GM21390 (cell line): ENCODE results near the gene DCLK3.

Source experiments
- ATAC-seq: cut with Tn5 transposase; IDR thresholded peaks from one replicate; pipeline ENCODE4 v1.9.1; 2021; ENCODE audit not compliant: unreplicated experiment

DCLK3 gene, protein sequence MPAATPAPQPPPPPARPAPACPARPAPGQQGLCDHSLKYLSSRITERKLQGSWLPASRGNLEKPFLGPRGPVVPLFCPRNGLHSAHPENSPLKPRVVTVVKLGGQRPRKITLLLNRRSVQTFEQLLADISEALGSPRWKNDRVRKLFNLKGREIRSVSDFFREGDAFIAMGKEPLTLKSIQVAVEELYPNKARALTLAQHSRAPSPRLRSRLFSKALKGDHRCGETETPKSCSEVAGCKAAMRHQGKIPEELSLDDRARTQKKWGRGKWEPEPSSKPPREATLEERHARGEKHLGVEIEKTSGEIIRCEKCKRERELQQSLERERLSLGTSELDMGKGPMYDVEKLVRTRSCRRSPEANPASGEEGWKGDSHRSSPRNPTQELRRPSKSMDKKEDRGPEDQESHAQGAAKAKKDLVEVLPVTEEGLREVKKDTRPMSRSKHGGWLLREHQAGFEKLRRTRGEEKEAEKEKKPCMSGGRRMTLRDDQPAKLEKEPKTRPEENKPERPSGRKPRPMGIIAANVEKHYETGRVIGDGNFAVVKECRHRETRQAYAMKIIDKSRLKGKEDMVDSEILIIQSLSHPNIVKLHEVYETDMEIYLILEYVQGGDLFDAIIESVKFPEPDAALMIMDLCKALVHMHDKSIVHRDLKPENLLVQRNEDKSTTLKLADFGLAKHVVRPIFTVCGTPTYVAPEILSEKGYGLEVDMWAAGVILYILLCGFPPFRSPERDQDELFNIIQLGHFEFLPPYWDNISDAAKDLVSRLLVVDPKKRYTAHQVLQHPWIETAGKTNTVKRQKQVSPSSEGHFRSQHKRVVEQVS

DNA sequence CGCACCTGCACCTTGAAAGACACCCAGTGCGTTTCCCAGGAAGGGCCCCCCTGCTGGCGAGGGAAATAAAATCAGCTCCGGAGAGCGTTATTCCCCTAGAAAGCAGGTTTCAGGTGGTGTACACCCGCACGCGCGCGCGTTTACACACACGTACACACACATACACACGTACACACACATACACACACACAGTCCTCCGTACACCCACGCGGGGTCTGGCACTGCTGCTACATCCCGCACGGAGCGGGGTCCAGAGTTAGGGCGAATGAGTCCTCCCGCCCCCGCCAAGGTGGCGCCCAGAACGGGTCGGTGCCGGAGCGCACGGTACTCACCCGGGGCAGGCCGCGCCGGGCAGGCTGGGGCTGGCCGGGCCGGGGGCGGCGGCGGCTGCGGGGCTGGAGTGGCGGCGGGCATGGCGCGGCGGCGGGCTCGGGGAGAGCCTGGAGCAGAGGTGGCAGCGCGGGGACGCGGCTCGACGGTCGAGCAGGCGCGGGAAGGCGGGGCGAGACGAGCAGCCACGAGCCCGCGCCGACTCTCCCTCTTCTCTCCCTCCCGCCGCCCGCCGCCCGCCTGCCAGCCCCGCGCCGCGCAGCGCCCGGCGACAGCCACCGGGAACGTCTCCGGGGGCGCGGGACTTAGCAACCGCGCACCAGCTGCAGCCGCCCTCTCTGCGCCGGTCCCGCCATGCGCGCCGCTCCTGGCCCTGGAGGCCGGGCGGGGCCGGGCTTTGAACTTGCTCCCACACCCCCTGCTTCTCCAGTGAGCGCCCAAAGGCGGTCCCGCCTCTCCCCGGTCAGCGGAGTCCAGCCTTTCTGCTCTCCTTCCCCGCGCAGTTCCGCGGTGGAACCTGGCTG, at the start of gene DCLK3:
DCLK3 (minus strand) TSS at position 704 of the 854 bp plus-strand sequence; CDS start at position 414, 290 bp downstream.
- no peak for ATAC-seq

DNA sequence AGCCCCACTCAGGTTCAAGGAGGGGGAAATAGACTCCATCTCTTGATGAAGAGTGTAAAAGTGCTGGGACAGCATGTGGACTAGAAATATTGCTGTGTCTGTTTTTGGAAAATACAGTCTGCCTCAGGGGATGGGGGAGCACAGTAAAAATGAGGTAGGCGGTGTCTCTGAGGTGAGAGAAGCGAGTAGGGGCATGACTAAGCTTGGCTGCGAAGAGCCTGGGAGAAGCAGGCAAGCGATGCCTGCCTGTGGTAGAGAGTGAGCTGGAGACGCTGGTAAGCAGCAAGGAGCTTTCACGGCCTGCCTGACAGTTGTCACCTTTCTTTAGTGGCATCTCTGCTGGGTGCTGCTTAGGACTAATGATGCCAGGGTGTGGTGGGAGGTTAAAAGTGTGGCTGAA, 49.0 kb upstream of the DCLK3 start:
- no peak for ATAC-seq

DNA sequence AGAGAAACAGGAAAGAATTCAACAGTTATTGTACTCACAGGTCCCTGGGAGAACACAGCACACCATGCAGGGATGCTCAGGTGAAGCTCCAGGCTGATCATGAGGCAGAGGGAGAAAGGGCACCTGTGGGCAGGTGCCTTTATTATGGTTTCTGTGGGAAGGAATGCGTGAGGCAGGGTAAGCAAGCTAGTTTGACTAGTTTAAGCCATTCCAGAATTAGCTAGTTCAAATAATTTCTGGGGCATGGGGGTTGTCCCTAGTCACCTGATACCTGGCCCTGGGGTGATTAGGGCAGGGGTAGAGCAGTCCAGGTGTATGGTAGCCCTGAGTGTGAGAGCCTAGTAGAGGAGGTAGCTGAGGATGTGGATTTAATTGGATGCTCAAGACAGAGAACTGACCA, 47.9 kb upstream of the DCLK3 start:
- no peak for ATAC-seq

DNA sequence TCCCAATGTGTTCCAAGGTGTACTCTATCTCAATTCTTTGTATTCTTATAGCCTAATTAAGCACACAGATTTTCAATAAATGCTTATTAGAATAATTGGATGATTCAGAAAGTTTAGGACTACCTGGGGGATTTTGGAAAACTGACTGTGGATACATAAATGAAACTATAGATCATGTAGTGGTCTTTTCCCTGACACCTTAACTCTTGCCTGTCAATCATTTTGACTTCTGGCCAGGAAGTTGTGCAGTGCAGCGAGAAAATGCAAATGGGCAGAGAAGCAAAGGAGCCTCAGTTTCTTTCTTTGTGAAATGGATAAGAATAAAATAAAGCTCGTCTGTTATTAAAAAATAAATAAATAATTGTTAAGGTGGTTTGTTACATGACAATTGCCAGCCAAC, 47.4 kb upstream of the DCLK3 start:
- no peak for ATAC-seq

DNA sequence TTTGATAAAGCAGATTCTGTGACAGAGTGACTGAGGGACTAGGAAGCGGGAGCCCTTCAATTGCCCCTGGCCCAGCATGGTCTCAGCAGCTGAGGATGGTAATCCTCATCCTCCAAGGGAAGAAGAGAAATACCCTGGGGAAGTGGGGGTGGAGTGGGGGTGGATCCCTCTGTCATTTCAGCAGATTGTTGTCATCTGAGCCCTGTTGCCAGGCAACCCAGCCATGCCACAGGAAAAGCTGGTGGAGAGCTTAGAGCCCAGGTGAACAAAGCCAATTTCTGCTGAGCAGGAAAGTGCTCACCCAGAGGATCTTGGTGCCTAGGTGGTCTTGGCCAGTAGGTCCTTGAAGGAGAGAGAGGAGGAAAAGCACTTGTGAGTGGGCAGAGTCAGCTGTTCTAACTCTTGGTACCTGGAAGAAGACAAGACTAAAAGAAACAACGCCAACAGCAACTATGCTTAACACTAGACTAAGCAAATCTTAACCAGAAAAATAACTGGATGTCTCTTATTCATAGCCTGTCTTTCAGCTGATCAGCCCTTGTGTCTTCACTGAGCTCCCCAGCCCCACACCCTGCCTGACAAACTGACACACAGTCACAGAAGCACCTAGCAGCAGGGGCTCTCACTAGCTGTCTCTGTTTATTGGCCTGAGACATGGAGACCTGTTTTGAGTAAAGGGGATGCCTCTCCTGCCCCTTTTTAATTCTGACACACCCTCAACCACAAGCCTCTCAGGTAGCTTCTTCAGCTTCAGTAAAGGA, 40.1 kb upstream of the DCLK3 start:
- ATAC-seq: no peak

- no peak for ATAC-seq
These were observed 38.9 kb upstream of the DCLK3 start for GRCh38 chr3:36803091-36803791.

DNA sequence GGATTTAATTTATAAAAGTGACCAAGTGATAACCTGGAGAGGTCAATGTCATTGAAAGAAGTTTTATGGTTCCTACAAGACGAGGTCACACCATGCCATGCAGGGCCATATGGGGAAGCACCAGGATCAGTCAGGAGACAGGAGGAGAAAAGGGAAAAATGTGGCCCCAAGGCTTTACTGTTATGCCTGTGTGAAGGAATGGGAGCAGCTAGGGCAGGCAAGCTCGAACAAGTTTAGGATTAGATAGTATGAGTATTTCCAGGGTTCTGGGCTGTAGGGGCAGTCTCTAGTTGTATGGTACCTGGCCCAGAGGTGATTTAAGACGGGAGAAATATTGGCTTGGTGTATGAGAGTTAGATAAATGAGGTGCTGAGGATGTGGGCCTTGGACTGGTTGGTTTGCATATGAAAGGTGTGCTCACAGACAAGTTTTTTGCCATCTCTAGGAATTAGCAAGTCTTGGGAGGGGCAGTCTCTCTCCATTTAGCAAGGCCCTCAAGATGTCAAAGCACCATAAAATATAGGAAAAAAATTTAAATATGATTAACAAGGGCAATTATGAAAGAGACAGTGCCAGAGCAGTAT, 36.3 kb upstream of the DCLK3 start:
- ATAC-seq: no peak

- ATAC-seq: no peak
These were observed 32.5 kb upstream of the DCLK3 start for GRCh38 chr3:36796881-36797280.

- ATAC-seq: no peak
These were observed 31.8 kb upstream of the DCLK3 start for GRCh38 chr3:36796161-36796560.

- ATAC-seq: no peak
These were observed 31.3 kb upstream of the DCLK3 start for GRCh38 chr3:36795622-36796021.

GRCh38 chr3:36792342-36792741, 28.0 kb upstream of the DCLK3 start:
- ATAC-seq: peak; percentile 69

DNA sequence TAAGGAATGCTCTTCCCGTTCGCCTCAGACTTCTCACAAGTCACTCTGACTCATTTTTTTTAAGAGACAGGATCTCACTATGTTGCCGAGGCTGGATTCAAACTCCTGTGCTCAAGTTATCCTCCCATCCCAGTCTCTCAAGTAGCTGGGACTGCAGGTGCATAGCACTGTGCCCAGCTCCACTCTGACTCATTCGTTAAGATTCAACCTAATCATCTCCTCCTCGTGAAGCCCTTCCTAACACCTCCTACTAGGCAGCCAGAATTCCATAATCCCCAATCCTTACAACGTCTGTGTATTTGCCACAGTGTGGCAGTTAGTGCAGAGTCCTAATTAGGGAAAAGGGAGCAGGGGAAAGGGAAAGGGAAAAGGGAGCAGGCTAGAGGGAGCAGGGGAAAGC, 26.4 kb upstream of the DCLK3 start:
- ATAC-seq: no peak

DNA sequence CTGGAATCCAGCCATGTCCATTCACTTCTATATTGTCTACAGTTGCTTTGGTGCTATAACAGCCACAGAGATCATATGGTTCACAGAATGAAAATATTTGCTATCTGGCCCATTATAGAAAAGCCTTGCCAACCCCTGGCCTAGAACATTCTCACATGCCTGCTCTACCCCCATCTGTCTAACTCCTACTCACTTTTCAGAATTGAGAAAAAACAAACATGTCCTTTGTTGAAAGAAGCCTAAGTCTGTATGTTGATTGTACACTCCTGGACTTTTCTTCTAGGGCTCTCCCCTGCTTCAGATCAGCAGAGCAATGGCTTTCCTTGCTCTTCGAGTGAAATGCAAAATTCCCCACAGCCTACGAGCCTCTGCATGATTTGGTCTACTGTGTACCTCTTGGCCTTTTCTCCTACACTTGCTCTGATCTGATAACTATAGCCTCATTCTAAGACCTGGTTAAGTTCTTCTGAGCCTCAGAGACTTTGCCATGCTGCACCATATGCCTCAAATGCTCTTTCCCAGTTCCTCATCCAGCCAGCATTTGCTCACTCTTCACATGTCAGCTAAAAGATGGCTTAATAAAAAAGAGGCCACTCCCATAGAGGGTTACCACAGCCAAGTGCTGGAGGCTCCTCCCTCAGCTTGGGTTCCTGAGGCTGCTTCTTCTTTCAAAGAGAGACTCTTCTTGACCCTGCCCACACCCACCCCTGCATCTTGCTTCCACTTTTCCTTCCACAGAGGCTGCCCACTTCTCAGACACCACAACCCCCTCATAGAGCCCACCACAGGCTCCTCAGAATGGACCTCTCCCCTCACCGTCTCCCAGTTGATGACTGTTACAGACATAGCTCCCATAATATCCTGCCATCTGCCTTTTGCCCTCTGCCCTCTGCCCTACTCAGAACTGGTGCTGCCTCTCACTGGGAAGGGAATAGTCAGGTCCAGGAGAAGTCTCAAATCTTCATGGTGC, 22.9 kb upstream of the DCLK3 start:
- ATAC-seq: no peak

DNA sequence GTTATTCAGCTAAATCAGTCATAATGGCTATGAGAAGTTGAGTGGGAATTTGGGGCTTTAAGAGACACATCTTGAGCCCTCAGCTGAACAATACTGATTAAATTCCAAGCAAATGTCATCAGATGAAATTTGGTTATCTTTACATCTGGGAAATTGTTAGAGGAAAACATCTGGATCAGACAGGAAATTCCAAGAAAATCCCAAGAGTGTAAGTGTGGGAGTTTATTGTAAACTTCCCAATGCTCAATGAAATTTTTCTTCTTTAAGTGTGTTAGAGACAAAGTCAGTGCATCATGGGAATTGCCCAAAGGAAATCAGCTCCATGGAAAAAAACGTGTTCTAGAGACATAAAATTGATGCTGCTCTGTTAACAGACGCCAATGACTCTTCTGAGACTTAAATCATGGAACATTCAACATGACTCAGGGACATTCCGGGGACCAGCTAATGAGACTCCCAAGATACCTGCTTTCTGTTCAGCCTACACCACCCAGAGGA, 19.8 kb upstream of the DCLK3 start:
- ATAC-seq: no peak

DNA sequence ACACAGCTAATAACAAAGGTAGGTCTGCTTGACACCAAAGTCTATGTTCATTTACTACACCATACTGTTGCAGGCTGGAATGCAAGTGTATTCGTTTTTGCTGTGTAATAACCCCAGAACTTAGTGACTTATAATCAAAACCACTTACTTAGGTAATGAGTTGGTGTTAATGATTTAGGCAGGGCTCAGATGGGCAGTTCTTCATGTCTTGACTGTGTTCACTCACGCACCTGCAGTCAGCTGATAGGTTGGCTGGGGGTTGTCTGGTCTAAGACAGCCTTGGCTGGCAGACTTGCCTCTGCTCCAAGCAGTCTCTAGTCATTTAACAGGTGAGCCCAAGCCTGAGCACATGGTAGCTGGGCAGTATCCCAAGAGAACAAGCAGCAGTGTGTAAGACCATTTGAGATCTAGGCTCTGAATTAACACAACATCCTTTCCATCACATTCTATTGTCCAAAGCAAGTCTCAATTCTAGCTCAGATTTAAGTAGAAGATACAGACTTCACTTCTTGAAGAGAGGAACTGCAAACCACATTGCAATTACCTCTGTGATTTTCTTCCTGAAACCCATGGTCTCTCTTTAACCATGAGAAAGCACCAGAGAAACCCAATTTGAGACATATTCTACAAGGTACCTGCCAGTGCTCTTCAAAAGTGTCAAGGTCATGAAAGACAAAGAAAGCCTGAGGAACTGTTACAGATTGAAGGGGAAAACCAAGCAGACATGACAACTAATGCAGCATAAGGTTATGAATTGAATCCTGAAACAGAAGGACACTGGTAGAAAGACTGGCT, 13.3 kb upstream of the DCLK3 start:
- ATAC-seq: no peak

GRCh38 chr3:36776436-36776835, 12.1 kb upstream of the DCLK3 start:
- no peak for ATAC-seq

DNA sequence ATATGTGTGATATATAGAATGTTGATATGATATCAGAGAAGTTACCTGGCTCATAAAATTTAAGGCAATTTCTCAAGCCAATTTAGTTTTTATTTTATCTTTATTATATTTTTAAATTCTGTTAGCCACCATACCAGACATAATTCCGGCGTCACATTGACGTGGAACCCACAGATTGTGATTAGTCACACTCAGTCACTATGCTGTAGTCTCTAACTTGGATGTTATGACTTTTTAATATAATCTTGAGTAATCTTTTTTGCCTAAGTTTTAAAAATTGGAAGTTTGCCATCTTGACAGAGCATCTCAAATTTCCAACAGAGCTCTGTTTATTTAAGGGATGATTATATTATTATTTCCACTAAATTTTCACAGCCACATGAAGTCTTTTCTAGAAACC, 9.7 kb upstream of the DCLK3 start:
- ATAC-seq: no peak
